GM12874 (cell line): ENCODE results near the gene IL1RAPL1.

ENCODE experiments used
- TF ChIP-seq, protein P1 (sequence below): IDR thresholded peaks from 2 replicates; pipeline ENCODE4 v1.5.1; 2011; ENCODE audit warnings: low read depth, mild to moderate bottlenecking, control low read depth, low read length, moderate library complexity; ENCODE audit not compliant: insufficient read depth

IL1RAPL1 gene

DNA sequence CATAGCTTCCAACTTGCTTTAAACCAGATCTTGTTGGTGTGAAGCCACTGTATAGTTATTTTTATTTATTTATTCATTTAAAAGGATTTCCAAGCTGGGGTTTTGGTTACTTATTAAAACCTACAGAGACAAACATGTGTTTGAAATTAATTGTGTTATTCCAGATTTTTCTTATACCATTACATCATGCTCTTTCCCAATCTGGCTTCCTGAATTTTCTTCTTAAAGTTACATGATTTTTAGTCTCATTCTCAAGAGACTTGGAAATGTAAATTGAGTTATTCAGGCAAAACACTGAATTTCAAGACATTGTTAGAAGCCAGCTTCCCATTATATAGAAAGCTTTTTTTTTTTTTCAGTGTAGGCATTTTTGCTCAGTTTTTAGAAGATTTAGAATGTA lies 381.9 kb downstream of the IL1RAPL1 start:
- TF ChIP-seq, protein P1, sequence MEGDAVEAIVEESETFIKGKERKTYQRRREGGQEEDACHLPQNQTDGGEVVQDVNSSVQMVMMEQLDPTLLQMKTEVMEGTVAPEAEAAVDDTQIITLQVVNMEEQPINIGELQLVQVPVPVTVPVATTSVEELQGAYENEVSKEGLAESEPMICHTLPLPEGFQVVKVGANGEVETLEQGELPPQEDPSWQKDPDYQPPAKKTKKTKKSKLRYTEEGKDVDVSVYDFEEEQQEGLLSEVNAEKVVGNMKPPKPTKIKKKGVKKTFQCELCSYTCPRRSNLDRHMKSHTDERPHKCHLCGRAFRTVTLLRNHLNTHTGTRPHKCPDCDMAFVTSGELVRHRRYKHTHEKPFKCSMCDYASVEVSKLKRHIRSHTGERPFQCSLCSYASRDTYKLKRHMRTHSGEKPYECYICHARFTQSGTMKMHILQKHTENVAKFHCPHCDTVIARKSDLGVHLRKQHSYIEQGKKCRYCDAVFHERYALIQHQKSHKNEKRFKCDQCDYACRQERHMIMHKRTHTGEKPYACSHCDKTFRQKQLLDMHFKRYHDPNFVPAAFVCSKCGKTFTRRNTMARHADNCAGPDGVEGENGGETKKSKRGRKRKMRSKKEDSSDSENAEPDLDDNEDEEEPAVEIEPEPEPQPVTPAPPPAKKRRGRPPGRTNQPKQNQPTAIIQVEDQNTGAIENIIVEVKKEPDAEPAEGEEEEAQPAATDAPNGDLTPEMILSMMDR = no peak

DNA sequence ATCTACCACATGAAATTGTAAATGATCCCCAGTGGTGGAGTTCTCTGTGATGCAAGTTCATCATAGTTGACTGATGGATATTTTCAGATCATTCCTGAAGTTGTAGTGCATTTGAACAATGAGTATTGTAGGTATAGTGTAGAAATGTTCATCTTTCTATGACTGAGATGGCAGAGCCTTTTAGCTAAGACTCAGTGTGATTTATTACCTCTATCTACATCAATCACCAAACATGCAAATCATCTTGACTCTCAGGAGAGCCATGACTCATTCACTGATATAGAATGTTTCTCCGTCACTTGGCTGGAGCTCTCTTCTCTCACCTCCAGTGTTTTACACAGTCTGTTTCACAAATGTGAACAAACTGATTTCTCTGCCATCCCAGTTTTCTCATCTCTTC lies 392.6 kb downstream of the IL1RAPL1 start:
- TF ChIP-seq, protein P1 = no peak

DNA sequence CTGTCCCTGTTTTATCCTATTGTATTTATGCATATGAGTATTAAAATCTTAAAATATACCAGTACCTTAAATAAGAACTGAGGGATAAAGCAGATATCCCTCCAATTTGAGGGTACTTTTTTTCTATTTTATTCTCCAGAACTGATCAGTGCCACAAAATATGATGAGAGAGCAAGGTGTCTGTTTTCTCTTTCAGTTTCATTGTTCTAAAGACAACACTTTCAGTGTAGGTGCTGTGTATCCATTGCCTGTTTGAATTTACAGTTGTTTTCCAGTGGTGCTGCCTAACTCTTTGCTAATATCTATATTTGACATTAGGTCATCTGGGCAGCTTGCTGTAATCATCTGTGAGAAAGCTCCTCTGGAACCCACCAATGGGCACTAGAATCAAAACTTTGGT lies 394.7 kb downstream of the IL1RAPL1 start:
- TF ChIP-seq, protein P1 = no peak

DNA sequence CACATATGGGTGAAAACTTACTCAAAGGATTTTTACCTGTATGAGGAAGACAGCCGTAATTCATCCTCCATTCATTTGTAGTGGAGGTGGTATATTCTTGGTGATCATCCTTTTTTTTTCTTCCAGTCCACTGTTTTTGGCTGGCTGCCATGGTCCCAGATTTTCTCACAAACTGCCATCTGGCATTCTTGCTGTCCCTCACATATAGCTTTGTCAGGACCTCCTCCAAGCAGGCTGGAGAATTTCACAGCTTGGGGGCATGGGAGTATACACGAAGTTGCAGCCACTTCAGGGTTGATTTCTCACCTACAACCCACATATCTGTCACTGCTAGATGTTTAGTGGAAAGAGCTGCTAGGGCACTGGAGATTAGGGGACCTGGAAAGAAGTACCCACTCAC lies 401.0 kb downstream of the IL1RAPL1 start:
- TF ChIP-seq, protein P1 = no peak

DNA sequence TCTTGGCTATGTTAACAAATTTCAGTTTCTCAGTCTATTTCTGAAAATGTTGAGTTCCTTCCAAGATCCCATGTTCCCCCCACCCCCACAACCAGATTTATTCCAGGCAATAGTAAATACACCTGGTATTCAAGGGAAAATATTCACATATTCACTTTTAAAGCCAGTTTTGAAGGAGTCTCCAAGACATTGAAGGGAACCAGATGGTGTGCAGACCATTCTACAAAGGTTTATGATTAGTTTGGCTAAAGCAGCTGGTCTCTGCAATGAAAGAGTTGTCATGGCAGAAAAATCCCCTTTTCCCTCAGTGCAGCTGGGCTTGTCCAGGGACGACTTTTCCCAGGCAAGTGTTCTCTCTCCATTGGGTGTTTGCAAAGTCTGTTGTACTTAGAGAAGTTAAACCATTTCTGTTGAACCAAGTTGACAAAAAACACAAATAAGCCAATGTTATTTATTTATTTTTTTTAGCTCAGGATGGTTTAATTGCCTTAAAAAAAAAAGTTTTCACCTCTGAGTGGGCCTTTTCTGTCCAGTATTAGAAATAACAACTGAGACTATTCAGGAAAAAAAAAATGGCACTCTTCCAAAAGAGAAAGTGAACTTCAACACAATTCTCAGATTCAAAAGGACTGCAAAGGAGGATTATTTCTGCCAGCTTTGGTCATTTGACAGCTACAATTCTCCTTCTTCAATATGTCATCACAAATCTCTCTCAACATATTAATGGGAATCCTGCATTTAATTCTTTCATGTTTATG lies 410.6 kb downstream of the IL1RAPL1 start:
- TF ChIP-seq, protein P1 = no peak

DNA sequence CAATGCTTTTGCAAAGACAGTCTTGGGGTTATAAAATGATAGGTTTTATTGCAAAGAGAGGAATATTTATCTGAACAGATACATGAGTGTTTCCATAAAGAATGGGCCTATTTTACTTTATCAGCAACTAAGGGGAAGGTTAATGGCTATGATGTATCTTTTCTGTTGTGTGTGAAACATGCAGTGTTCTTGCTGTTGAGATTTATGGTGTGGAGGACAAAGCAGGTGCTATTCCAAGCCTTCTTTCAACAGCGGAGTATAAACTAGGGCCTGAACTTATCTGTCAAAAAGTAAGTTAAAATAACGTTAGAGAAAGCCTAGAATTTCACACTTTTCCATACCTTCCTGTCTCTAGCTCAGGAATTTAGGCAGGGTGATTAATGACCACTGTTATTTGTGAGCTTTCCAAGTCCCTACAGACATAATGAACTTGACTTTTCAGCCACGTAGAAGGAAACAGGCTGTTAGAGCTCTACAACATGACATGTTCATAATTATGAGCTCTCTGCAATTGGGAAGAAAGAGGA lies 411.4 kb downstream of the IL1RAPL1 start:
- TF ChIP-seq, protein P1 = no peak

DNA sequence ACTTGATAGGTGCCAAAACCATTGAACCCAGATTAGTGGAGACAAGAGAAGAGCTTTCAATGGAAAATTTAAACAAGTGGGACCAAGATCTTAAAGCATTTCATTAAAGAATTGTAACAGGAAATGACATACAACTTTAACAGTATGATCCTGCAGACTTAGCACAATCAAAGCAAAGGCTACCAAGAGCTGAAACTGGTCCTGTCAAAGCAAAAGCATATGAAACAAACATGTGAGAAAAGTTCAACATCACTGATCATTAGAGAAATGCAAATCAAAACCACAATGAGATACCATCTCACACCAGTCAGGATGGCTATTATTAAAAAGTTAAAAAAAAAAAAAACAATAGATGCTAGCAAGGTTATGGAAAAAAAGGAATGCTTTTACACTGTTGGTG lies 425.6 kb downstream of the IL1RAPL1 start:
- TF ChIP-seq, protein P1 = no peak
